HEK293 (cell line): ENCODE data around the gene SLC26A5.

ENCODE experiments used
- CTCF ChIA-PET: fragments of 350-600 bp; formaldehyde crosslinking; extraction: SDS; loops from one replicate; lab custom pipeline; 2021; ENCODE audit warnings: antibody characterized with exemption; lab: Yijun Ruan, JAX
- POLR2A ChIA-PET: fragments of 300-600 bp; formaldehyde crosslinking; extraction: SDS; loops from one replicate; lab custom pipeline; 2020; ENCODE audit warnings: antibody characterized with exemption, inconsistent platforms; lab: Yijun Ruan, JAX
- H3K27ac ChIP-seq: fragments of 200-500 bp; sonication (Bioruptor generic); 2 replicates; pipeline ENCODE4 v1.5.1; 2014; ENCODE audit warnings: low read depth, low read length, control low read depth, inconsistent platforms; ENCODE audit errors: extremely low read depth
- H3K36me3 ChIP-seq, 2 experiments: fragments of 200-500 bp in 1 of 2; sonication (Bioruptor generic) in 1 of 2; 1 replicate in 1 of 2; 2 replicates in 1 of 2; pipeline ENCODE4 v1.5.1; 2014 to 2017; ENCODE audit warnings: inconsistent platforms in 2 of 2, low read length in 2 of 2; ENCODE audit not compliant: control insufficient read depth in 2 of 2, insufficient read depth in 1 of 2
- H3K4me1 ChIP-seq: fragments of 200-500 bp; sonication (Bioruptor generic); 2 replicates; pipeline ENCODE4 v1.5.1; 2014; ENCODE audit warnings: mild to moderate bottlenecking, low read length, inconsistent platforms; ENCODE audit not compliant: control insufficient read depth, insufficient read depth
- H3K4me3 ChIP-seq: 2 replicates; pipeline ENCODE4 v1.5.1; 2011; ENCODE audit warnings: low read depth, mild to moderate bottlenecking, control low read depth, low read length, moderate library complexity
- H3K9me3 ChIP-seq: fragments of 200-500 bp; sonication (Bioruptor generic); 2 replicates; pipeline ENCODE4 v1.5.1; 2014; ENCODE audit warnings: low read depth, low read length, inconsistent platforms; ENCODE audit not compliant: control insufficient read depth, insufficient read depth
- SCRT2 ChIP-seq: fragments of 450-650 bp; formaldehyde crosslinking; IDR thresholded peaks from 2 replicates; pipeline ENCODE4 v1.5.1; 2016; ENCODE audit warnings: missing biosample characterization, missing genetic modification characterization
- YY1 ChIP-seq: fragments of 450-650 bp; formaldehyde crosslinking; IDR thresholded peaks from 2 replicates; pipeline ENCODE4 v1.5.1; 2018; ENCODE audit warnings: missing biosample characterization, missing genetic modification characterization
- ZFP3 ChIP-seq: fragments of 450-650 bp; formaldehyde crosslinking; IDR thresholded peaks from 2 replicates; pipeline ENCODE4 v1.5.1; 2016; ENCODE audit warnings: low read depth, missing biosample characterization, missing genetic modification characterization
- ZFP69B ChIP-seq: fragments of 450-650 bp; formaldehyde crosslinking; IDR thresholded peaks from 2 replicates; pipeline ENCODE4 v1.5.1; 2016; ENCODE audit warnings: missing biosample characterization, missing genetic modification characterization
- ZNF157 ChIP-seq: fragments of 450-650 bp; formaldehyde crosslinking; IDR thresholded peaks from 2 replicates; pipeline ENCODE4 v1.5.1; 2016; ENCODE audit warnings: missing biosample characterization, missing genetic modification characterization
- ZNF2 ChIP-seq: fragments of 450-650 bp; formaldehyde crosslinking; IDR thresholded peaks from 2 replicates; pipeline ENCODE4 v1.5.1; 2016; ENCODE audit warnings: missing biosample characterization, missing genetic modification characterization
- ZNF223 ChIP-seq: fragments of 450-650 bp; formaldehyde crosslinking; IDR thresholded peaks from 2 replicates; pipeline ENCODE4 v1.5.1; 2016; ENCODE audit warnings: missing biosample characterization, missing genetic modification characterization
- ZNF596 ChIP-seq: fragments of 450-650 bp; IDR thresholded peaks from 2 replicates; pipeline ENCODE4 v1.5.0; 2018; ENCODE audit warnings: missing biosample characterization, mild to moderate bottlenecking, missing genetic modification characterization, moderate library complexity
- ZNF626 ChIP-seq: fragments of 450-650 bp; sonication (Bioruptor Pico); formaldehyde crosslinking; IDR thresholded peaks from 2 replicates; pipeline ENCODE4 v1.5.1; 2018; ENCODE audit warnings: missing biosample characterization, missing genetic modification characterization, inconsistent platforms
- ZNF660 ChIP-seq: fragments of 450-650 bp; IDR thresholded peaks from 2 replicates; pipeline ENCODE4 v1.5.1; 2018; ENCODE audit warnings: missing biosample characterization, mild to moderate bottlenecking, missing genetic modification characterization
- ZNF776 ChIP-seq: fragments of 450-650 bp; formaldehyde crosslinking; IDR thresholded peaks from 2 replicates; pipeline ENCODE4 v1.5.0; 2017; ENCODE audit warnings: missing biosample characterization, missing genetic modification characterization, borderline replicate concordance
- ZXDB ChIP-seq: fragments of 450-650 bp; formaldehyde crosslinking; IDR thresholded peaks from 2 replicates; pipeline ENCODE4 v1.5.1; 2016; ENCODE audit warnings: missing biosample characterization, missing genetic modification characterization
- TF ChIP-seq, protein P1 (sequence below): fragments of 450-650 bp; formaldehyde crosslinking; IDR thresholded peaks from 2 replicates; pipeline ENCODE4 v1.5.1; 2016; ENCODE audit warnings: missing biosample characterization, missing genetic modification characterization, borderline replicate concordance
- TF ChIP-seq, protein P2 (sequence below): fragments of 450-650 bp; IDR thresholded peaks from 2 replicates; pipeline ENCODE4 v1.5.1; 2018; ENCODE audit warnings: missing biosample characterization, mild to moderate bottlenecking, missing genetic modification characterization
- TF ChIP-seq, protein P3 (sequence below): fragments of 450-650 bp; formaldehyde crosslinking; IDR thresholded peaks from 2 replicates; pipeline ENCODE4 v1.5.1; 2016; ENCODE audit warnings: missing biosample characterization, missing genetic modification characterization
- TF ChIP-seq, protein P4 (sequence below): fragments of 450-650 bp; formaldehyde crosslinking; IDR thresholded peaks from 2 replicates; pipeline ENCODE4 v1.5.1; 2016; ENCODE audit warnings: missing biosample characterization, missing genetic modification characterization
- TF ChIP-seq, protein P5 (sequence below): fragments of 450-650 bp; formaldehyde crosslinking; IDR thresholded peaks from 2 replicates; pipeline ENCODE4 v1.5.1; 2016; ENCODE audit warnings: missing biosample characterization, missing genetic modification characterization

SLC26A5 gene

DNA sequence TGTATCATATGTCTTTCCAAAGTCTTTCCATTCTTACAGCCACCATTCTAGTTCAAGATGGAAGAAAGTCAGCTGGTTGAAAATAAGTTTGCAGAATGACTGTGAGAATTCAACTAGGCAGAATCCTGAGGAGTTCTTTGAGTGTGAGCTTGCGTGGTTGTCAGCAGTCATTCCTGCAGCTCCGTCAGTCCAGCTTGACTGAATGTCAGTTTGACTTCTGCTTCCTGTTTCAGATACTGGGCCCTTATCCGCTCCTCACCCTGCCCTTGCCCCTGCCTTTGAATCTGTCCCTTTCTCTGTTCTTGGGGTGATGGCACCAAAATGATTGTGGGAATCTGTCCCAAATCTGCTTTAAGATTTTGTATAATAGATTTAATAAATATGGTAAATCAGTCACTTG, 27.8 kb downstream of the SLC26A5 start:
- Histone ChIP-seq H3K36me3 (no peaks in the 10 kb centered on the region), H3K4me1 (no peaks in the 10 kb centered on the region), H3K27ac (no peak overlapping the region), H3K9me3 (no peaks in the 10 kb centered on the region), H3K4me3 (no peak overlapping the region)
- TF ChIP-seq ZNF776 = no peak
- no peak for TF ChIP-seq ZNF2
- no peak for TF ChIP-seq ZNF223 (tag by site-specific recombination)
- TF ChIP-seq, protein P1, sequence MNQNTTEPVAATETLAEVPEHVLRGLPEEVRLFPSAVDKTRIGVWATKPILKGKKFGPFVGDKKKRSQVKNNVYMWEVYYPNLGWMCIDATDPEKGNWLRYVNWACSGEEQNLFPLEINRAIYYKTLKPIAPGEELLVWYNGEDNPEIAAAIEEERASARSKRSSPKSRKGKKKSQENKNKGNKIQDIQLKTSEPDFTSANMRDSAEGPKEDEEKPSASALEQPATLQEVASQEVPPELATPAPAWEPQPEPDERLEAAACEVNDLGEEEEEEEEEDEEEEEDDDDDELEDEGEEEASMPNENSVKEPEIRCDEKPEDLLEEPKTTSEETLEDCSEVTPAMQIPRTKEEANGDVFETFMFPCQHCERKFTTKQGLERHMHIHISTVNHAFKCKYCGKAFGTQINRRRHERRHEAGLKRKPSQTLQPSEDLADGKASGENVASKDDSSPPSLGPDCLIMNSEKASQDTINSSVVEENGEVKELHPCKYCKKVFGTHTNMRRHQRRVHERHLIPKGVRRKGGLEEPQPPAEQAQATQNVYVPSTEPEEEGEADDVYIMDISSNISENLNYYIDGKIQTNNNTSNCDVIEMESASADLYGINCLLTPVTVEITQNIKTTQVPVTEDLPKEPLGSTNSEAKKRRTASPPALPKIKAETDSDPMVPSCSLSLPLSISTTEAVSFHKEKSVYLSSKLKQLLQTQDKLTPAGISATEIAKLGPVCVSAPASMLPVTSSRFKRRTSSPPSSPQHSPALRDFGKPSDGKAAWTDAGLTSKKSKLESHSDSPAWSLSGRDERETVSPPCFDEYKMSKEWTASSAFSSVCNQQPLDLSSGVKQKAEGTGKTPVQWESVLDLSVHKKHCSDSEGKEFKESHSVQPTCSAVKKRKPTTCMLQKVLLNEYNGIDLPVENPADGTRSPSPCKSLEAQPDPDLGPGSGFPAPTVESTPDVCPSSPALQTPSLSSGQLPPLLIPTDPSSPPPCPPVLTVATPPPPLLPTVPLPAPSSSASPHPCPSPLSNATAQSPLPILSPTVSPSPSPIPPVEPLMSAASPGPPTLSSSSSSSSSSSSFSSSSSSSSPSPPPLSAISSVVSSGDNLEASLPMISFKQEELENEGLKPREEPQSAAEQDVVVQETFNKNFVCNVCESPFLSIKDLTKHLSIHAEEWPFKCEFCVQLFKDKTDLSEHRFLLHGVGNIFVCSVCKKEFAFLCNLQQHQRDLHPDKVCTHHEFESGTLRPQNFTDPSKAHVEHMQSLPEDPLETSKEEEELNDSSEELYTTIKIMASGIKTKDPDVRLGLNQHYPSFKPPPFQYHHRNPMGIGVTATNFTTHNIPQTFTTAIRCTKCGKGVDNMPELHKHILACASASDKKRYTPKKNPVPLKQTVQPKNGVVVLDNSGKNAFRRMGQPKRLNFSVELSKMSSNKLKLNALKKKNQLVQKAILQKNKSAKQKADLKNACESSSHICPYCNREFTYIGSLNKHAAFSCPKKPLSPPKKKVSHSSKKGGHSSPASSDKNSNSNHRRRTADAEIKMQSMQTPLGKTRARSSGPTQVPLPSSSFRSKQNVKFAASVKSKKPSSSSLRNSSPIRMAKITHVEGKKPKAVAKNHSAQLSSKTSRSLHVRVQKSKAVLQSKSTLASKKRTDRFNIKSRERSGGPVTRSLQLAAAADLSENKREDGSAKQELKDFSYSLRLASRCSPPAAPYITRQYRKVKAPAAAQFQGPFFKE (tag by site-specific recombination) = no peak
- TF ChIP-seq, protein P2, sequence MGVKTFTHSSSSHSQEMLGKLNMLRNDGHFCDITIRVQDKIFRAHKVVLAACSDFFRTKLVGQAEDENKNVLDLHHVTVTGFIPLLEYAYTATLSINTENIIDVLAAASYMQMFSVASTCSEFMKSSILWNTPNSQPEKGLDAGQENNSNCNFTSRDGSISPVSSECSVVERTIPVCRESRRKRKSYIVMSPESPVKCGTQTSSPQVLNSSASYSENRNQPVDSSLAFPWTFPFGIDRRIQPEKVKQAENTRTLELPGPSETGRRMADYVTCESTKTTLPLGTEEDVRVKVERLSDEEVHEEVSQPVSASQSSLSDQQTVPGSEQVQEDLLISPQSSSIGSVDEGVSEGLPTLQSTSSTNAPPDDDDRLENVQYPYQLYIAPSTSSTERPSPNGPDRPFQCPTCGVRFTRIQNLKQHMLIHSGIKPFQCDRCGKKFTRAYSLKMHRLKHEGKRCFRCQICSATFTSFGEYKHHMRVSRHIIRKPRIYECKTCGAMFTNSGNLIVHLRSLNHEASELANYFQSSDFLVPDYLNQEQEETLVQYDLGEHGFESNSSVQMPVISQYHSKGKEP (tag by site-specific recombination) = no peak
- no peak for TF ChIP-seq SCRT2 (tag by site-specific recombination)
- TF ChIP-seq ZFP3 (tag by site-specific recombination) = no peak
- no peak for TF ChIP-seq ZNF660 (tag by site-specific recombination)
- TF ChIP-seq ZNF157 = no peak
- no peak for TF ChIP-seq ZNF626
- TF ChIP-seq ZXDB (tag by site-specific recombination) = no peak
- TF ChIP-seq, protein P3, sequence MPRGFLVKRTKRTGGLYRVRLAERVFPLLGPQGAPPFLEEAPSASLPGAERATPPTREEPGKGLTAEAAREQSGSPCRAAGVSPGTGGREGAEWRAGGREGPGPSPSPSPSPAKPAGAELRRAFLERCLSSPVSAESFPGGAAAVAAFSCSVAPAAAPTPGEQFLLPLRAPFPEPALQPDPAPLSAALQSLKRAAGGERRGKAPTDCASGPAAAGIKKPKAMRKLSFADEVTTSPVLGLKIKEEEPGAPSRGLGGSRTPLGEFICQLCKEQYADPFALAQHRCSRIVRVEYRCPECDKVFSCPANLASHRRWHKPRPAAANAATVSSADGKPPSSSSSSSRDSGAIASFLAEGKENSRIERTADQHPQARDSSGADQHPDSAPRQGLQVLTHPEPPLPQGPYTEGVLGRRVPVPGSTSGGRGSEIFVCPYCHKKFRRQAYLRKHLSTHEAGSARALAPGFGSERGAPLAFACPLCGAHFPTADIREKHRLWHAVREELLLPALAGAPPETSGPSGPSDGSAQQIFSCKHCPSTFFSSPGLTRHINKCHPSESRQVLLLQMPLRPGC (tag by site-specific recombination) = no peak
- TF ChIP-seq, protein P4, sequence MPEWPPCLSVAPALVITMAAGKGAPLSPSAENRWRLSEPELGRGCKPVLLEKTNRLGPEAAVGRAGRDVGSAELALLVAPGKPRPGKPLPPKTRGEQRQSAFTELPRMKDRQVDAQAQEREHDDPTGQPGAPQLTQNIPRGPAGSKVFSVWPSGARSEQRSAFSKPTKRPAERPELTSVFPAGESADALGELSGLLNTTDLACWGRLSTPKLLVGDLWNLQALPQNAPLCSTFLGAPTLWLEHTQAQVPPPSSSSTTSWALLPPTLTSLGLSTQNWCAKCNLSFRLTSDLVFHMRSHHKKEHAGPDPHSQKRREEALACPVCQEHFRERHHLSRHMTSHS = no peak
- no peak for TF ChIP-seq ZFP69B (tag by site-specific recombination)
- TF ChIP-seq, protein P5, sequence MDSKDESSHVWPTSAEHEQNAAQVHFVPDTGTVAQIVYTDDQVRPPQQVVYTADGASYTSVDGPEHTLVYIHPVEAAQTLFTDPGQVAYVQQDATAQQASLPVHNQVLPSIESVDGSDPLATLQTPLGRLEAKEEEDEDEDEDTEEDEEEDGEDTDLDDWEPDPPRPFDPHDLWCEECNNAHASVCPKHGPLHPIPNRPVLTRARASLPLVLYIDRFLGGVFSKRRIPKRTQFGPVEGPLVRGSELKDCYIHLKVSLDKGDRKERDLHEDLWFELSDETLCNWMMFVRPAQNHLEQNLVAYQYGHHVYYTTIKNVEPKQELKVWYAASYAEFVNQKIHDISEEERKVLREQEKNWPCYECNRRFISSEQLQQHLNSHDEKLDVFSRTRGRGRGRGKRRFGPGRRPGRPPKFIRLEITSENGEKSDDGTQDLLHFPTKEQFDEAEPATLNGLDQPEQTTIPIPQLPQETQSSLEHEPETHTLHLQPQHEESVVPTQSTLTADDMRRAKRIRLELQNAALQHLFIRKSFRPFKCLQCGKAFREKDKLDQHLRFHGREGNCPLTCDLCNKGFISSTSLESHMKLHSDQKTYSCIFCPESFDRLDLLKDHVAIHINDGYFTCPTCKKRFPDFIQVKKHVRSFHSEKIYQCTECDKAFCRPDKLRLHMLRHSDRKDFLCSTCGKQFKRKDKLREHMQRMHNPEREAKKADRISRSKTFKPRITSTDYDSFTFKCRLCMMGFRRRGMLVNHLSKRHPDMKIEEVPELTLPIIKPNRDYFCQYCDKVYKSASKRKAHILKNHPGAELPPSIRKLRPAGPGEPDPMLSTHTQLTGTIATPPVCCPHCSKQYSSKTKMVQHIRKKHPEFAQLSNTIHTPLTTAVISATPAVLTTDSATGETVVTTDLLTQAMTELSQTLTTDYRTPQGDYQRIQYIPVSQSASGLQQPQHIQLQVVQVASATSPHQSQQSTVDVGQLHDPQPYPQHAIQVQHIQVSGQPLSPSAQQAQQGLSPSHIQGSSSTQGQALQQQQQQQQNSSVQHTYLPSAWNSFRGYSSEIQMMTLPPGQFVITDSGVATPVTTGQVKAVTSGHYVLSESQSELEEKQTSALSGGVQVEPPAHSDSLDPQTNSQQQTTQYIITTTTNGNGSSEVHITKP (tag by site-specific recombination) = no peak
- TF ChIP-seq YY1 (tag by site-specific recombination) = no peak
- TF ChIP-seq ZNF596 (tag by site-specific recombination) = no peak
- POLR2A ChIA-PET = no interaction called here
- CTCF ChIA-PET = interaction anchor here (0.6 to 2.4 kb wide), 2 partner anchors 10 to 357 kb away, joined by 3 to 7 read pairs; no protein-coding TSS in a partner anchor
